B cell (primary cell): ENCODE results near the gene MIDN.

ENCODE experiments used
- EZH2 ChIP-seq: IDR thresholded peaks from 2 replicates; pipeline ENCODE4 v1.6.1; 2012; ENCODE audit warnings: borderline replicate concordance, low read depth, mild to moderate bottlenecking, moderate library complexity, low read length; ENCODE audit not compliant: insufficient read depth, poor library complexity, severe bottlenecking
- TF ChIP-seq, protein P1 (sequence below): fragments of 200-600 bp; IDR thresholded peaks from one replicate; pipeline ENCODE4 v1.8.0; 2022; ENCODE audit warnings: antibody characterized with exemption, mild to moderate bottlenecking

GRCh38 chr19:1275260-1275975, 27.0 kb downstream of the MIDN start, which contains the start of gene FAM174C:
- TF ChIP-seq, protein P1, sequence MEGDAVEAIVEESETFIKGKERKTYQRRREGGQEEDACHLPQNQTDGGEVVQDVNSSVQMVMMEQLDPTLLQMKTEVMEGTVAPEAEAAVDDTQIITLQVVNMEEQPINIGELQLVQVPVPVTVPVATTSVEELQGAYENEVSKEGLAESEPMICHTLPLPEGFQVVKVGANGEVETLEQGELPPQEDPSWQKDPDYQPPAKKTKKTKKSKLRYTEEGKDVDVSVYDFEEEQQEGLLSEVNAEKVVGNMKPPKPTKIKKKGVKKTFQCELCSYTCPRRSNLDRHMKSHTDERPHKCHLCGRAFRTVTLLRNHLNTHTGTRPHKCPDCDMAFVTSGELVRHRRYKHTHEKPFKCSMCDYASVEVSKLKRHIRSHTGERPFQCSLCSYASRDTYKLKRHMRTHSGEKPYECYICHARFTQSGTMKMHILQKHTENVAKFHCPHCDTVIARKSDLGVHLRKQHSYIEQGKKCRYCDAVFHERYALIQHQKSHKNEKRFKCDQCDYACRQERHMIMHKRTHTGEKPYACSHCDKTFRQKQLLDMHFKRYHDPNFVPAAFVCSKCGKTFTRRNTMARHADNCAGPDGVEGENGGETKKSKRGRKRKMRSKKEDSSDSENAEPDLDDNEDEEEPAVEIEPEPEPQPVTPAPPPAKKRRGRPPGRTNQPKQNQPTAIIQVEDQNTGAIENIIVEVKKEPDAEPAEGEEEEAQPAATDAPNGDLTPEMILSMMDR: peak; percentile 15
- no peak for TF ChIP-seq EZH2
